GM19025 (cell line): ENCODE results near the gene EFHC1.
A peak's percentile ranks its signal among the peaks of the same experiment; 100 is the strongest.

Experiments used
- ATAC-seq: cut with Tn5 transposase; IDR thresholded peaks from one replicate; pipeline ENCODE4 v1.9.1; 2021; ENCODE audit warnings: mild to moderate bottlenecking, low read depth, moderate library complexity; ENCODE audit not compliant: unreplicated experiment

The EFHC1 gene

DNA sequence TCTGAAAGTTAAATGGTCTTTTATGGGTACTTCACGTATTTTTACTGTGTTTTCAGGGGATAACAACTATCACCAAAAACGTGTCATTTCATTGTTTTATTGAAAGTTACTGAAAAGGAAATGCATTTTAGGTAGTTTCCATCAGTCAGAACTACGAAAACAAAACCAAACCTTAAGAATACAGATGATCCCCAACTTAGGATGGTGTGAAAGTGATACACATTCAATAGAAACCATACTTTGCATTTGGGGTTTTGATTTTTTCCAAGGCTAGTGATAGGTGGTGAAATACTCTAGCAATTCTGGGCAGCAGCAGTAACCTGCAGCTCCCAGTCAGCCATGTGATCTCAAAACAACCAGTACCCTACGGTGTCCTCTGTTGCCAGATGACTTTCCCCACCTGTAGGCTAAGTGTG lies 25.9 kb upstream of the EFHC1 start:
- peak; percentile 42 for ATAC-seq

DNA sequence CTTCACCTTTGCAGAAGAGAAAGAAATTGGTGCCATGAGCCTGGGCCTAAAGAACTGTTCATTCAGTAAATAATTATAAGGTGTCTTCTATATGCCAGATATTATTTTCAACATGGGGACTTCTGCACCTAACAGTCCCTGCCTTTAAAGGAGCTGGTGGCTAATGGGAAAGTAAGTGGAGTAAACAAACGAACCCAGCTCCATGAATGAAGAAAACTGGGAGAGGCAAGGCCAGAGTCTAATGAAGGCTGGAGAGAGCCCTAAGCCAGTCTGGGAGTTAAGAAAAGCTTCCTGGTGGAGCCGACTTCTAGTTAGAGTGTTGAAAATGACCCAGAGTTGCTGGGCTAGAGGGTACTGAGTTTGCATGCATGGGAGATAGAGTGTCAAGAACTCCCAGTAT lies 24.2 kb upstream of the EFHC1 start:
- no peak for ATAC-seq

DNA sequence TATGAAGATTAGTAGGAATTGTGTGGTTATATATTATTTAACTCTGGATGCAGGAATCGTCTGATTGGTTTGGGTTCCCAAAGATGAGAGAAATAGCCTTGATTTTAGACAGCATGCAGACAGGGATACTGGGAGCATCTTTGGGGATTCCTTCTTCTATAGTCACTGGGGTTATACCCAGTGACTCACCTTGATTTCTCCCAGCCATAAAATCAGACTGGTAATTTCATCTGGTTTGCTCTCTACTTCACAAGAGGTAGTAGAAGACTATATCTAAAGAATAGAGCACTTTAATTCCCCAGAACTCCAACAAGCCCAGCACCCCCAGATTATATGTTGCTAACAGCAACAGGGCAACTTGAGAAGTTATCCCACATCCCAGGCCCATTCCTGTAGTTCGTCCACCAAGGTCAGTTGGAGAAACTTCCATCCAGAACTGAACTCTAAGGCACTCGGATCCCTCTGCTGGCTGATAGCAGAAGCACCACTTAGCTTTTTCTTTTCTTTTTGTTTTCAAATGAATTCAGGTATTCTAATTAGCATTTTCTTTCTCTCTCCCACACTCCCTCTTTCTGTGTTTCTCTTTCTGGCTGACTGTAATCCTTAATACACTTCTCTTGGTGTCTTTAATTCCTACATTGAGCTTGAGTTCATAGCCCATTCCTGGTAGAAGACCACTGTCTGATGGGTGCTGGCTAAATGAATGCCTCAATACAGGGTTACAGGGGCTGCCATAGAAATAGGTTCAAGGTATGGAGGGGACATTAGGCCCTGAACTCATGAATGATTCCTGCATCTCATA lies 20.4 kb upstream of the EFHC1 start:
- no peak for ATAC-seq

DNA sequence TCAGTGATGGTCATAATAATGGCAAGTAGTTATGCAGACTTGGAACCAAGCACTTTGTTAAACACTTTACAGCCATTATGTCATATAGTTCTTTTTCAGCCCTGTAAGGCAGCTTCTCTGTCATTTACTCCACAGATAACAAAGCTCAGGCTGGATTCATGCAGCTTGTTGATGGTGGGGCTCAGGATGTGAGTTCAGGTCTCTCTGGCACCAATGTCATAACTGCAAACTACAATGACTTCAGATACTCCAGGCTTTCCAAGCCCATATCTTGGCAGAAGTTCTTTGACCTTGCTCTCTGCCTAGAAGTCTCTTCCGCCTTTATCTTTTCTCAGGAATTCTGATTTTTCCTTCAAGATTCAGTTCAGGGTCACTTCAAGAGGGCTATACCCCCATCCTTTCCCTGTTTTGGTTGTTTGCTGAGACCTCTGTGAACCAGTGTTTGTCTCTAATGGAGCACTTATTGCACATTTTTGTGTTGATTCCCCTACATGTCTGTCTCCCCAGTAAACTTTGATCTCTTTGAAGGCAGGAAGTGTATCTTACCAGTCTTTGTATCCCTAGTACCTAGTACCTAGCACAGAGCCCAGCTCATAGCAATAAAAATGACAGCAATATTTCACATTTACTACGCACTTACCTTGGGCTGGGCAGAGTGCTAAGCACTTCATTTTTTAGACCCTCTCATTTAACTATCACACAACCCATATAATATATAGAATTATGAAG lies 19.7 kb upstream of the EFHC1 start:
- ATAC-seq: no peak

DNA sequence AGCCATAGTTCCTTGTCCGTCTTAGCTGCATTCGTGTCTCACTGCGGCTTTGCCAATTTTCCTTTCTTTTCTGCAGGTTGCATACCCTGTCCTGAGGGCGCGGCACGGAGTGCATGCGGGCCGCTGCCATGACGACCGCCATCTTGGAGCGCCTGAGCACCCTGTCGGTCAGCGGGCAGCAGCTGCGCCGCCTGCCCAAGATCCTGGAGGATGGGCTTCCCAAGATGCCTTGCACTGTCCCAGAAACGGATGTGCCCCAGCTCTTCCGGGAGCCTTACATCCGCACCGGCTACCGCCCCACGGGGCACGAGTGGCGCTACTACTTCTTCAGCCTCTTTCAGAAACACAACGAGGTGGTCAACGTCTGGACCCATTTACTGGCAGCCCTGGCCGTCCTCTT lies 17.1 kb upstream of the EFHC1 start:
- ATAC-seq: no peak

DNA sequence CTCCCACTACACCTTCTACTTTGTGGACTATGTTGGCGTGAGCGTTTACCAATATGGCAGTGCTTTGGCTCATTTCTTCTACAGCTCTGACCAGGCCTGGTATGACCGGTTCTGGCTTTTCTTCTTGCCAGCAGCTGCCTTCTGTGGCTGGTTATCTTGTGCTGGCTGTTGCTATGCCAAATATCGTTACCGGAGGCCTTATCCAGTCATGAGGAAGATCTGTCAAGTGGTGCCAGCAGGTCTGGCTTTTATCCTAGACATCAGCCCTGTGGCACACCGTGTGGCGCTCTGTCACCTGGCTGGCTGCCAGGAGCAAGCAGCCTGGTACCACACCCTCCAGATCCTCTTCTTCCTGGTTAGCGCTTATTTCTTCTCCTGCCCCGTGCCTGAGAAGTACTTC lies 16.5 kb upstream of the EFHC1 start:
- ATAC-seq: no peak

DNA sequence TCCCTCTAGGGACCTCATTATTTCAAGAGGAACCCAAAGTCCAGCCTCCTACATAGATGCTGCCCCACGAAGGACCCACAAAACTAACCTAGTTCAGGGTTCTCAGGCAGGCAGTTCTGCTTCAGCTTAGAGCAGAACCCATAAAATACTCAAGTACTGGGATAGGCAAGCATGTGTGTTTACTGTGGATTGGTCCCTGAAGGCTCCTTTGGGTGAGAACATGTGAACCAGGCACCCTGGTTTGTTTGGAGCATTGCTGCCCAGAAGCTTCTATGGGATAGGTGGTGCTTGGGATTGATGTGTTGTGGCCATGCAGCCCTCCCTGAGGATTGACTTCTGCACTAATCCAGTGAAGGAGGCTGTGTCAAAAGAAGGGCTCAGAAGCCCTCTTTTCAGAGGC lies 14.9 kb upstream of the EFHC1 start:
- no peak for ATAC-seq

DNA sequence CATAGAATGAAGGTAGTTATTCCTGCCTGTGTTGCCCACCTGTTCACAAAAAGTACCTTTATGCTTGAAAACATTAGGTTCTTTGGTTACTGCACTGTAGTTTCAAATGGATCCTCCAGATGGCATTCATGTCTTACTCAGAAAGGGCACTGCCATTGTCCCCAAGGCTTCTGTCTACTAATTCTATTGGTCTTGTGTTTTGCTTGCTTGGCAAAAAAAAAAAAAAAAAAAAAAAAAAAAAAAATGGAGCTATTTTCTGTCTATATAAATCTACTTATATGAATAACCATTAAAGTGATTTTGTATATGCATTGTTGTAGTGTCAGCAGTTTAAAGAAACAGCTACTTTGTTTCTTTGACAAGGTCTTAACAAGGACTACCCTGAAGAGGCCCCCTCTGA lies 12.7 kb upstream of the EFHC1 start:
- peak; percentile 55 for ATAC-seq

DNA sequence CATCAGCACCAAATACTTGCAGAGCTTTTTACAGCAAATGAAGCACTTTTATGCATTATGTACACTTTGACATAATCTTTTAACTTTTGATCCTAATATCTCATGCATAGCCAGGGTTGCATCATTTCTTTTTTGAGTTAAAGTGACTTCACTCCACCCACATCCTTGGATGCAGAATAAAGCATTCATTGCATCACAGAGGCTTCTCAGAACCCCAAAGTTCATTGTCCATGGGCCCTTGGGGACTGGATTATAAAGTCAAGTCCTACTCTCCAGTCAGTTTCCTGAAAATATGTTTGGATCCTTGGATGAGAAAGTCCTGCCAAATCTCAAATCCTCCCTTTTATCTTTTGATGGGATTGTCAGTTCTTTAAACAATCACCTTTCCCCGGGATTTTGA lies 10.6 kb upstream of the EFHC1 start:
- ATAC-seq: no peak

DNA sequence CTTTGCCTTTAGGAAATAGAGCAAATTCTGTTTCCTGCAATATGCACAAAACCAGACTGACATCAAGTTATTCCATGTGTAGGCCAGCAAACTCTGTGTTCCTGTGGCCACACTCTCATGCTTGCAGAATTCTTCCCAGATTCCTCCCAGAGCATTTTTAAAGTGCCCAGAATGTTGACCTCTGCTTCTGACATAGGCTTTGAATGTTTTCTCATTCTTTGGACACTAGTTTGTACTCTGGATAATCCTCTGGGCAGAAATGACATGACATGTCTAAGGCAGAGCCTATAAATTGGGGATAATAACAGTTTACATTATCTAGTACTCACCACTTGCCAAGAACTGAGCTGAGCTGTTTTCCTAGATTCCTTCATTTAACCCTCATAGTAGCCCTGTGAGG lies 9.2 kb upstream of the EFHC1 start:
- no peak for ATAC-seq

DNA sequence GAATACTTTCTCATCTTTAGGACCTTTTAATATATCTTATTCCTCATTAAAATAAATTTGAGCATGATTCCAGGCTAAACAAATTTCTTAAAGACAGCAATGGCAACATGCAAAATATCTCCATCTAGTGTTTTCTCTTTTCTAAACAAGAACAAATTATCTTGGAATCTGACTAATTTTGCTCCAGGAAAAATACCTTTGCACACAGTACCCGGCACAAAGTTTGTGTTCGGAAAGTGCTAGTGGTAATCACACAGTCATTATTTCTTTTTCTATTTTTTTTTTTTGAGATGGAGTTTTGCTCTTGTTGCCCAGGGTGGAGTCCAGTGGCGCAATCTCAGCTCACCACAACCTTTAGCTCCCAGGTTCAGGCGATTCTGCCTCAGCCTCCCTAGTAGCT lies 8.2 kb upstream of the EFHC1 start:
- ATAC-seq: no peak

DNA sequence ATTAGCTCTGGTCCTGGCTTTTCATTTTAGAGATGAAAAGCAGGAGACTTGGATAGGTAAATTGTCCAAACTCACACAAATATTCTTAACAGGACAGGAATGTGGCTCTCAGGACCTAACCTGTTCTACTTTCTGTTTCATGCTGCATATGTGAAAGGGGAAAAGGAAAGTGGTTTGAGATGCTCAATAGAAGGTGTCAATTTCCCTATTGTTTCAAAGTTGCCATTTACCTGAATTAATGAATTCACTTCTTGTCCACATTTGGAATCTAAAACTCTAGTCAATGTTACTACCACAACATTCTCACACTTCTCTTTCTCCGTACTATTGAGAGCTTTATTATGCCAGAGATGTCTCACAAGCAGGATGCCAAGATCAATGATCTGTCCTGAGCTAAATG lies 4.8 kb upstream of the EFHC1 start:
- ATAC-seq: no peak

DNA sequence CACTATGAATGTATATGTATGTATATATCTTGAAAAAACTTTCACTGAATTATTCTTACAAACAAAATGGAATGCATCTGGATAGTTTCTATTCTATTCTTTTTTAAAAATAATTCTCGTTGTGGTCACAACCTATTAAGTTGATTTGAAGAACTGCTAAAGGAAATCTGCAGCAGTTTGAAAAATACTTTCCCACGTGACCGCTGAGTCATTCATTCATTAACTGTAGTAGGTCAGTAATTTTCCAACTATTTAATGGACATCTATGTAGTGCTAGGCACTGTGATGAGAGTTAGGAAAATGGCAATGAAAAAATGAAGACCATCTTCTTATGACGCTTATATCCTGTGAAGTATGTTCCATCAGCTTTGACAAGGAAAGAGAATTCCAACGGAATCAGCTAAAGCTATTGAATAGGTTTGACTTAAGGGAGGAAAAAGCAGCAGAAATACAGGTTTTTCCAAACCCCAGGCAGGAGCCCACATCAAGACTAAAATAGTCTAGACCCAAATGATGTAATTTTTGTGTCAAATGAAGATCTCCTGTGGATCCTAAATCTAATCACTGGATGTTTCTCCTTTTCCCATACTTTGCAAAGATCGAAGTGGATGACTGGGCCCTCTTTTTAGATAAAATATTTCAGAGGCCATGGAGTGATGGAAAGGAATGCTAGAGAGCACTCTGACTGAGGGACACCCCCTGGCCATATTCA lies 4.1 kb upstream of the EFHC1 start:
- no peak for ATAC-seq

DNA sequence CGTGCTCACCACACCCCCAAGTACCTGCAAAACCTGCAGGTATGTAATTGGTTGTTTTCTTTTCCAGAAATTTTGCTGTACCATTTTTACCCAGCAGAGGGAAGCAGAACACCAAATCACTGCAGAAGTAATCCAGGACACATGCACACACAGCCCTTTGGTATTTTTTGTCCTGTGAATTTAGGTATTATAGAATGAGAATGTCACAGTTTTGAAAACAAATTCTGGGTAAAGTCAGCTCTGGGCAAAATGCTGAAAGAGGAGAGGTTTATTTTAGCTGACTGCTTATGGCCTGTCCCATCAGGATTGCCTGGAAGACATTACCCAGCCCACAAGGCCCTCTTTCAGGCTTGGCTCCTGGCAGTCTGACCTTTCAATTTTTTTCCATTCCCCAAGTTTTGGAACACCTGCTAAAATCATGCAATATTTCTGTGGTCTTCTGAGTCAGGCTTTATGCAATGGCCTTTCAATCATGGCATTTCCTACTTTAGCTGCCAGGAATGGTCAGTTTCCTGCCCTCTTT lies 3.5 kb upstream of the EFHC1 start:
- ATAC-seq: no peak

DNA sequence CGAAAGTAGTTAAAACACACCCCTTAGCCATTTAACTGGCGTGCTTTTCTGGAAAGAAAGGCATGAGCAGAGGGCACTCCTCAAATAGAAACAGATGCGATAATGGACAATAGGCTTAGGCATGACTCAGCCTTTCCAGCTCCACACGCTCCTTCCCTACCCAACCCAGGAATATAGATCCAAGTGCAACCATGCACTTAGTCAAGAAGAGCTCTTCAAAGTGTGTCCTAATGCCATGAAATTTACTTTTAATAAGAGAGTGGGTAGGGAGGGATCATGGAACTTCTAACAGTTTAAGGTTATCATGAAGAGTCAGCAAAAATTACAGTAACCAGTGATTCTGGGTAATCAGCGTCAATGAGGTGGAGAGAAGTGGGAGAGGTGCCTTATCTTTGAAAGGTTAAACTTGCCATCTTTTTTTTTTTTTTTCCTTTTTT lies 2.4 kb upstream of the EFHC1 start:
- no peak for ATAC-seq

DNA sequence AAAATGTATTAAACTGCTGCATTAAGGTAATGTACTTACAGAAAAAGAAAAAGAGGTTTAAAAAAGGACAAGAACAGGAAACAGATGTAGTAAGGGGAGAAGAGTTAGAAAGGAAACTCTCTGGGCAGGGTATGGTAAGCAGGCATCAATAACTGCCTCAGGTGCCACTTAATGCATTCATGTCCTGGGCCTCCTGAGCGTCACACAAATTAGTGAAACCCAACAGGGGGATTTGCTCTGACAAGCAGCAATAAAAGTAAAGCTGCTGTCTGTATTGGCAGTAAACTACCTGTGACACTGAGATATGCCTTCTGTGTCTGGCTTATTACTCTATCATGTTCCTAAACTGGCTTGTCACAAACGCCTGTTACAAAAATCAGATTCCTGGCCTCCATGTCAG lies 1.5 kb upstream of the EFHC1 start:
- no peak for ATAC-seq

DNA sequence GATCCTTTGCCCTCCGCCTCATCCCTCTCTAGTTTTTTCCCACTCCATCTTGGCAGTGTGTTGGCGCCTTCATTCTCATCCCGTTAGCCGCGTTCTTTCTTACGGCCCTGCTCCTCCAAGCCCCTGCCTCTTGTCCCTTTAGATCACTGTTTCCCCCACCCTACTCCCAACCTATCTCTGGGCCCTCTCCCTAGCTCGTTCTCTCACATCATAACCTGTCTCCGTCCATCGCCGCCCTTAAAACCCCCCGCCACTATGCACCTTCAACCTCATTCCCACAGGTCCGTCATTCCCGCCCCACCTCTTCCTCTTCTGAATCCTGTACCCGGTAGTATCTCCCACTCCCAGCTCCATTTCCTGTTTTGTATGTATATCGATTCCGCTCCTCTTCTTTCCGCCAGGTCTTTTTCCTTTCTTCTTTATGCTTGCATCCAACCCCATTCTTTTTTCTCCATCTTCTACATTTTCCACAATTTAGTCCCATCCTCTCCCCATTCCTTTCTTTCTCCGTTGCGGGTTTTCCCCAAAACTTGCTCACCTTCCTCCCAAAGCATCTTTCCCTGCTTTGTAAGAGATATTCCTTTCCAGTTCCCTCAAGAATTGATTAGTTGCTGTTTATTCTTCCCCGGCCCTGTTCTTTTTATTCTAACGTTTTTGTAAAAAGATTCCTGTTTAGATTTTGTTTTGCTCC lies 671 bp downstream of the EFHC1 start:
- no peak for ATAC-seq

DNA sequence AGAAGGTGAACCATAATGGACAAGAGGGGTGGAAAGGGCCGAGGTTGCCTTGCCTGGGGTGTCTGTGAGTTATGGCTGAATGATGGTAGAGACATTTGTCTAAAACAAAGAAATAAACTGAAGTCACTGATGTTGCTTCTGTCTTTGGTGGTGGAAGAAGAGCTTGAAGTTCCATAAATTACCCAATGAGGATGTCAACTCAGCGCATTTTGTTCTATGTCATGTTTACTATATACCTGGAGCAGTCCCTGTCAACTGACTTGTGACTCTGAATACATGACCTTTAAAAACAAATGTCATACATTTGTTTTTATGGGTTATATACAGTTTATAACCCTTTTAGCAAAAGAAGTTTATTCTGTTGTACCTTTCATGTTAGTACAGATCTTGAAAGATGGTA lies 2.0 kb downstream of the EFHC1 start:
- ATAC-seq: no peak

DNA sequence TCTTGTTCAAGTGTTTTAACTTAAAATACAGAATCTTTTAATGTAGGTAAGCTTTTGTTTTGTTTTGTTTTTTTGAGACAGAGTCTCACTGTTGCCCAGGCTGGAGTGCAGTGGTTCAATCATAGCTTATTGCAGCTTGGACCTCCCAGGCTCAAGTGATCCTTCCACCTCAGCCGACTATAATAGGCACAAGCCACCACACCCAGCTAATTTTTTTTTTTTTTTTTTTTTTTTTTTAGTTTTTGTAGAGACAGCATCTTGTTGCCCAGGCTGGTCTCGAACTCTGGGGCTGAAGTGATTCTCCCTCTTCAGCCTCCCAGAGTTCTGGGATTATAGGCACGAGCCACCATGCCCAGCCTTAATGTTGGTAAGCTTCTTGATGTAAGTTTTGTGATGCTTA lies 3.3 kb downstream of the EFHC1 start:
- ATAC-seq: no peak

DNA sequence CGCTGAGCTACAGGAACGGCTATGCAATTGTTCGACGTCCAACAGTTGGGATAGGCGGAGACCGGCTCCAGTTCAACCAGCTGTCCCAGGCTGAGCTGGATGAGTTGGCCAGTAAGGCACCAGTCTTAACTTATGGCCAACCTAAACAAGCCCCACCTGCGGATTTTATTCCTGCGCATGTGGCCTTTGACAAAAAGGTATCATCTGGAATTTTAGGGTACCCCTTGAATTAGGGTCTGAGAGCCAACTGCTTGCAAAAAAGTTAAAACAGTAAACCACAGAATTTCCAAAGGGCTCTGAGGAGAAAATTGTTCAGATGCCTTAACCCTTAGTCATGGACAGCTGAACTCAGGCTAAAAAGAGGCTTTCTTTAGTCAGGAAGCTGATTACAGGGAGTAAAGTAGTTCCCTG lies 3.8 kb downstream of the EFHC1 start:
- ATAC-seq: no peak

DNA sequence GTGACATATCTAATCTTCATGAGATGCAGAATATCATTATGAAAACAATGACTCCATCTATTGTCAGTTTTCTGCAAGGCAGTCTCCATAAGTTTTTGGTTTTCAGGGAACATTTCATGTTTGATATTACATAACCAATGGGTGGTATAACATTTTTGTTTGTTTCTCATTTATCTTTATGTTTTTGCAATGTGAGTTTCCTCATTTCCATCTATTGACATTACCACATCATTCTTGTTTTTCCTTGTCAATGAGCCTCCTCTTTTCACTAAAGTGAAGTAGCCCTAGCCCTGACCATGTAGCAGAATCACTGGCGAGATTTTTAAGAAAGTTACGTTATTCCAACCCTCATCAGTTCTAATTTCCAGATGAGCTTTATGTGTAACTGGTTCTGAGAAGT lies 4.4 kb downstream of the EFHC1 start:
- no peak for ATAC-seq
